A673 (cell line): ENCODE results near the gene TTC34. TPM values are rescaled to one million over a fixed set of nuclear protein-coding genes. Genes with fewer than 3 reads are reported as not detected.
A peak's percentile ranks its signal among the peaks of the same experiment; 100 is the strongest.

Experiments used
- BruUV-seq: library from RNA; stranded (reverse); fragments of 400-500 nt; replicated peaks from 2 replicates; lab custom pipeline; 2021; lab: Mats Ljungman, UMichigan
- CTCF ChIA-PET: fragments of 300-600 bp; sonication (Branson Sonifier 250); formaldehyde crosslinking; loops from one replicate; lab custom pipeline; 2022; ENCODE audit warnings: antibody characterized with exemption; lab: Charles Lee
- POLR2A ChIA-PET: fragments of 300-600 bp; sonication (Branson Sonifier 250); formaldehyde crosslinking; loops from one replicate; lab custom pipeline; 2022; ENCODE audit warnings: antibody characterized with exemption; ENCODE audit not compliant: low non-redundant PET; lab: Charles Lee
- DNase-seq: peaks from one replicate; pipeline ENCODE4 v3.0.0-alpha.2; 2015; ENCODE audit warnings: low spot score
- H3K27ac ChIP-seq: fragments of 200-600 bp; sonication (generic); 2 replicates; pipeline ENCODE4 v1.5.1; 2016; ENCODE audit warnings: mixed run types, low read depth, mild to moderate bottlenecking, mixed read lengths, antibody characterized with exemption, low read length; ENCODE audit not compliant: poor library complexity, severe bottlenecking
- H3K27me3 ChIP-seq: fragments of 200-600 bp; sonication (generic); replicated peaks from 2 replicates; pipeline ENCODE4 v1.6.1; 2017; ENCODE audit warnings: mixed run types, low read depth, mild to moderate bottlenecking, mixed read lengths, antibody characterized with exemption, low read length; ENCODE audit not compliant: insufficient read depth, poor library complexity
- H3K36me3 ChIP-seq: fragments of 200-600 bp; sonication (generic); 2 replicates; pipeline ENCODE4 v1.6.1; 2016; ENCODE audit warnings: mixed run types, mild to moderate bottlenecking, mixed read lengths, antibody characterized with exemption, low read length; ENCODE audit not compliant: insufficient read depth, poor library complexity, severe bottlenecking
- H3K4me1 ChIP-seq: fragments of 200-600 bp; sonication (generic); 2 replicates; pipeline ENCODE4 v1.6.1; 2017; ENCODE audit warnings: mixed run types, mild to moderate bottlenecking, mixed read lengths, antibody characterized with exemption, low read length; ENCODE audit not compliant: insufficient read depth, poor library complexity, severe bottlenecking
- H3K4me3 ChIP-seq: fragments of 200-600 bp; sonication (generic); 2 replicates; pipeline ENCODE4 v1.5.1; 2016; ENCODE audit warnings: low read depth, mixed run types, mild to moderate bottlenecking, mixed read lengths, low read length; ENCODE audit not compliant: poor library complexity, severe bottlenecking
- H3K9me3 ChIP-seq: fragments of 200-600 bp; sonication (generic); 2 replicates; pipeline ENCODE4 v1.6.1; 2016; ENCODE audit warnings: mixed run types, low read depth, mild to moderate bottlenecking, mixed read lengths, antibody characterized with exemption, low read length; ENCODE audit not compliant: poor library complexity, severe bottlenecking
- EZH2 ChIP-seq: fragments of 200-600 bp; sonication (generic); IDR thresholded peaks from 2 replicates; pipeline ENCODE4 v1.6.1; 2017; ENCODE audit warnings: borderline replicate concordance, low read depth, mild to moderate bottlenecking, mixed read lengths, antibody characterized with exemption, low read length; ENCODE audit not compliant: poor library complexity, severe bottlenecking
- intact Hi-C: fragments of 100-400 bp; cut with micrococcal nuclease; formaldehyde crosslinking; loops from one replicate; pipeline ENCODE4 v1.10.0; 2022; ENCODE audit not compliant: unreplicated experiment
- total RNA-seq: library from RNA; stranded (reverse); gene quantifications from 2 replicates; pipeline ENCODE4 v1.2.3, GENCODE V29; 2021
- TF ChIP-seq, protein P1 (sequence below): fragments of 300-800, 200-600 bp; sonication (generic); conservative IDR thresholded peaks from 2 replicates; pipeline ENCODE4 v1.5.1; 2017; ENCODE audit warnings: low read depth, mild to moderate bottlenecking, antibody characterized with exemption, low read length, moderate library complexity, mixed read lengths

Gene TTC34
- total RNA-seq, 1 experiment from 2014 or later = 0.84 TPM

DNA sequence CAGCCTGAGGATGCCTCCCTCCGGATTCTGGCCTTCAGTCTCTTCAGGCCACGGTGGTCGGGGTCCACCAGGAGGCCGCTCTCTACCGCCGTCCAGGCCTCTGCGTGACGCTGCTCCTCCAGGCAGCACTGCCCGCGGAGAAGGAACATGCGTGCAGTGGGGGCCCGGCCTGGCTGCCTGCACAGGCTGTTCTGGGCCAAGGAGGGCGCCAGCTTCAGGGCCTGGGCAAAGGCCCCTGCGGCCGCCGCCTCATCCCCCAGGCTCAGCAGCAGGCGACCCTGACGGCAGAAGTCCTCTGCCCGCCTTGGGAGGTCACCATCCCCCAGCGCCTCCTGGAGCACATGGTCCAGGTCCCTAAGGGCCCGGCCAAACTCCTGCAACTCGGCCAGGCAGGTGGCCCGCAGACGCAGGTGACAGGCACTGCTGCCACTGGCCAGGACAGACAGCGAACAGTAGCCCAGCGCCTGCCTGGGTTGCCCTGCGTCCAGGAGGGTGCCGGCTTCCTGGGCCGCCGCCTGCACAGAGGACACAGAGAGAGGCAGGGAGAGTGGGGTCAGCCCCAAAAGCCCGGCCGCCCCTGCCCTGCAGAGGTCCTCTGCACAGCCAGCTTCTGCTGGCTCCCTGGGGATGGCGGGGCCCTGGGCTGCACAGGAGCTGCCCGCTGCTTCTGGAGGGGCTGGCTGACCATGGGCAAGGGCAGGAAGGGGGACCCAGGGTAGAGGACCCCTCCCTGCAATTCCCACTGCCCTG is 159.9 kb downstream of the TTC34 start:
- intact Hi-C loops = no loop called here
- BruUV-seq = no TSS peak

DNA sequence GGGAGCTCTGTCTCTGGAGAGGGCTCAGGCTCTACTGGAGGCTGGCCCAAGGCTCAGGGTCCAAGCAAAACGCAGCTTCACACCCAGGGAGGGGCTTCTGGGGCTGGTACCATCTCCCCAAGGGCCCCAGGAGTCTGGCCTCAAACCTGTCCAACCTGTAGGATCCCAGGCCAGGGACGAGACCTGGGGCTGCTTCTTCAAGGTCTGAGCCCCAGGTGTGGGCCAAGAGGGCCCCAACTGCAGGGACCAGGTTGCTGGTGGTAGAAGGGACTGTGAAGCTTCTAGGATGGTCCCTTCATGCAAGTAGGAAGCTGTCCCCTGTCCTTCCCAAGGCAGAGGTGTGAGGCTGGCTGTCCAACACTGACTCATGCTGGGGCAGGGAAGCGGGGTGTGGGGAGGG is 160.9 kb downstream of the TTC34 start:
- H3K27ac ChIP-seq = no peak overlapping the region
- CTCF ChIA-PET = no interaction called here
- no peak overlapping the region for H3K4me3 ChIP-seq
- no peaks in the 10 kb centered on the region for H3K9me3 ChIP-seq
- TF ChIP-seq, protein P1, sequence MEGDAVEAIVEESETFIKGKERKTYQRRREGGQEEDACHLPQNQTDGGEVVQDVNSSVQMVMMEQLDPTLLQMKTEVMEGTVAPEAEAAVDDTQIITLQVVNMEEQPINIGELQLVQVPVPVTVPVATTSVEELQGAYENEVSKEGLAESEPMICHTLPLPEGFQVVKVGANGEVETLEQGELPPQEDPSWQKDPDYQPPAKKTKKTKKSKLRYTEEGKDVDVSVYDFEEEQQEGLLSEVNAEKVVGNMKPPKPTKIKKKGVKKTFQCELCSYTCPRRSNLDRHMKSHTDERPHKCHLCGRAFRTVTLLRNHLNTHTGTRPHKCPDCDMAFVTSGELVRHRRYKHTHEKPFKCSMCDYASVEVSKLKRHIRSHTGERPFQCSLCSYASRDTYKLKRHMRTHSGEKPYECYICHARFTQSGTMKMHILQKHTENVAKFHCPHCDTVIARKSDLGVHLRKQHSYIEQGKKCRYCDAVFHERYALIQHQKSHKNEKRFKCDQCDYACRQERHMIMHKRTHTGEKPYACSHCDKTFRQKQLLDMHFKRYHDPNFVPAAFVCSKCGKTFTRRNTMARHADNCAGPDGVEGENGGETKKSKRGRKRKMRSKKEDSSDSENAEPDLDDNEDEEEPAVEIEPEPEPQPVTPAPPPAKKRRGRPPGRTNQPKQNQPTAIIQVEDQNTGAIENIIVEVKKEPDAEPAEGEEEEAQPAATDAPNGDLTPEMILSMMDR = no peak
- no peak for TF ChIP-seq EZH2
- no peaks in the 10 kb centered on the region for H3K4me1 ChIP-seq
- DNase-seq = no peak
- BruUV-seq = no TSS peak
- intact Hi-C loops = no loop called here
- no peaks in the 10 kb centered on the region for H3K36me3 ChIP-seq
- no peaks in the 10 kb centered on the region for H3K27me3 ChIP-seq
- POLR2A ChIA-PET = no interaction called here

More for the DNA sequence above, 159.9 kb downstream of the TTC34 start:
- no peaks in the 10 kb centered on the region for H3K36me3 ChIP-seq
- POLR2A ChIA-PET = no interaction called here
- H3K9me3 ChIP-seq = peaks cover 4% of the 10 kb centered on the region
- DNase-seq = no peak
- peak overlapping the region; percentile 88 for H3K4me3 ChIP-seq
- H3K27me3 ChIP-seq = no peaks in the 10 kb centered on the region
- CTCF ChIA-PET = no interaction called here
- peak overlapping the region; percentile 97 for H3K27ac ChIP-seq
- H3K4me1 ChIP-seq = no peaks in the 10 kb centered on the region
- no peak for TF ChIP-seq EZH2
- TF ChIP-seq, protein P1 = no peak

DNA sequence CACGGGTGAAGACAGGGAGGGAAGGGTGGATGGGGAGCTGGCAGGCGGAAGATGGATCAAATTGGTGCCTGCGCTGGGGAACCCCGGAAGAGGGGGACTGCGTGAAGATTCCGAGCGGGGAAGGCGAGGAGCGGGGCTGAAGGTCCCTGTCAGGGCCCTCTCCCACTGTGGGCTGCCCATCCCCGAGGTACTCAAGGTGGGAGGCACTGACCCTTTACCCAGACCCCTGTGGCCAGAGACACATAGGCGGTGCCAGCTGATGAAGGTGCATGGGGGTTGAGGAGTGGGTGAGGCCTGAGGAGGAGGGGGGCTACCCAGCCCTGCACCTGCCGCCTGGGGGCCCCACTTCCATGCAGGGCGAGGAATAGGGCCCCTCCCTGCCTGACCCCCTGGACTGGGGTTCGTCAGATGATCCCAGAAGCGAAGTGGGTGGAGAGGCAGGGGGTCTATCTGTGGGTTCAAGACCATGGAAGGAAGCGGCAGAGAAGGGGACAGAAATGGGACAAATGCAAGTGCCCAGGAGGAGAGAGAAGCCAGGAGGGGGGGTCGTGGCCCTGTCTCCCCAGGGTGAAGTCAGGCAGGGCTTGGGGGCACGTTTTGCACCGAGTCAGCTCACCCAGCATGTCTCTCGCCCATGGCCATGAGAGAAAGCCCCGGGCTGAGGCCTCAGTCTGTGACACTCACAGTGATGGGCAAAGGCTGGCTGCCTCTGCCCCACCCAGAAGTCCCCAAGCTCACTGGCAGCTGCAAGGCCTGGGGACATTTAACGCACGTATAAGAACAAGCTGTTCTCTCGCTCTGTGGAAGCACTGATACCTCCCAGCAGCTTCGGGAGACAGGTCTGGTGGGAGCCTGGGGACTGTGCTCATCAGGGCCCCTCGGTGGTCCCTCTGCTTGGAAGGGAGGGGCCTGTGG is 161.6 kb downstream of the TTC34 start:
- no peaks in the 10 kb centered on the region for H3K9me3 ChIP-seq
- intact Hi-C loops = no loop called here

More for the DNA sequence above, 161.6 kb downstream of the TTC34 start:
- no TSS peak for BruUV-seq
- Histone ChIP-seq H3K4me3 (no peak overlapping the region), H3K27ac (no peak overlapping the region), H3K4me1 (no peaks in the 10 kb centered on the region), H3K36me3 (no peaks in the 10 kb centered on the region), H3K27me3 (no peaks in the 10 kb centered on the region)
- CTCF ChIA-PET = no interaction called here
- DNase-seq = no peak
- POLR2A ChIA-PET = no interaction called here
- no peak for TF ChIP-seq EZH2
- TF ChIP-seq, protein P1 = no peak
